ENCODE results near the gene VAV2.
A peak's percentile ranks its signal among the peaks of the same experiment; 100 is the strongest.

Gene VAV2

GRCh38 chr9:133732639-133733408, 259.3 kb downstream of the VAV2 start:
- no peak for ATAC-seq

DNA sequence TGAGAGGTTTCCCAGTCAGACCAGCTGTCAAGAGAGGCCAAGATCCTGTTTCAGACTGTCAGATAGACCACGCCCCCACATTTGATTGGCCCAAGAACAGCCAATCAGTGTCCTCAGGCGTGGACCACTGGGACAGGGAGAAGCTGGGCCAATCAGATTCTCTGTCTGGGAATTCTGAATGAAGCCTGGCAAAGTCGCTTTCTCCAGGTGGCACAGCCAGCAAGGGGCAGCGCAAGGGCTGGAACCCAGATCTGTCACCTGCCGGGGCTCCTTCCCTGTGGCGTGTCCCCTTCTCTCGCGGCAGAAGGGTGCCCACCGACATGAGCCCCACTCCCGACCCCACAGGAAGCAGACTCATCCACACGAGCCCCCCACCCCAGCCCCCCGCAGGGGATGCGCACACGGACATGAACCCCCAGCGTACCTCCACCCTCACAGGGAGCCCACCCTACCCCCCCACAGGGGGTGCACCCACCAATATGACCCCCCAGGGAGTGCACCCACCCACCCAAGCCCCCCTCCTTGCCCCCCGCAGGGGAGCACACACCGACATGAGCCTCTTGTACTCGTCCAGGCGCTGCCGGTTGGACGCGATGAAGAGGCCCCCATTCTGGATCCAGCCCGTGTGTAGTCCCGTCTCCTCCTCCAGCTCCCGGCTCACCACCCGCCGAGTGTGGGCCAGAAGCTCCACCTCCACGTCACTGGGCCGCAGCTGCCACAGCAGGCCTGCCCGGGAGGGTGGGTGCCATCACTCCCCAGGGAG, 260.1 kb downstream of the VAV2 start:
- peak; percentile 87 for ATAC-seq
- TF ChIP-seq ZNF70 (CRISPR knock-in tag; IDR thresholded peaks at IDR 0.05) (no peak), CSDC2 (CRISPR knock-in tag; IDR thresholded peaks at IDR 0.05) (no peak), ARNTL (CRISPR knock-in tag; IDR thresholded peaks at IDR 0.05; ENCODE audit: borderline replicate concordance, low read depth) (no peak), ZC3H10 (CRISPR knock-in tag; IDR thresholded peaks at IDR 0.05) (no peak), ZFP3 (CRISPR knock-in tag; IDR thresholded peaks at IDR 0.05) (no peak), ZNF8 (CRISPR knock-in tag; IDR thresholded peaks at IDR 0.05) (no peak), ZFP30 (CRISPR knock-in tag; IDR thresholded peaks at IDR 0.05) (no peak), OSR1 (CRISPR knock-in tag; IDR thresholded peaks at IDR 0.05) (no peak), RARB (CRISPR knock-in tag; IDR thresholded peaks at IDR 0.05) (no peak), PPARA (CRISPR knock-in tag; IDR thresholded peaks at IDR 0.05; ENCODE audit: borderline replicate concordance) (no peak), CSRNP3 (CRISPR knock-in tag; IDR thresholded peaks at IDR 0.05) (no peak), TOX (CRISPR knock-in tag; IDR thresholded peaks at IDR 0.05; ENCODE audit: borderline replicate concordance) (no peak), SNAI2 (CRISPR knock-in tag; IDR thresholded peaks at IDR 0.05) (no peak)

More at GRCh38 chr9:133732639-133733408, 259.3 kb downstream of the VAV2 start:
- TF ChIP-seq PPARA (CRISPR knock-in tag; IDR thresholded peaks at IDR 0.05; ENCODE audit: borderline replicate concordance) (no peak), ZNF565 (CRISPR knock-in tag; conservative IDR thresholded peaks at IDR 0.05; ENCODE audit: low read depth) (no peak), TCF4 (CRISPR knock-in tag; IDR thresholded peaks at IDR 0.05; ENCODE audit: borderline replicate concordance) (no peak), ARNTL (CRISPR knock-in tag; IDR thresholded peaks at IDR 0.05; ENCODE audit: borderline replicate concordance, low read depth) (no peak), OSR1 (CRISPR knock-in tag; IDR thresholded peaks at IDR 0.05) (no peak), CREB5 (CRISPR knock-in tag; IDR thresholded peaks at IDR 0.05; ENCODE audit: low read depth) (no peak), SNAI2 (CRISPR knock-in tag; IDR thresholded peaks at IDR 0.05) (no peak), ESRRG (CRISPR knock-in tag; IDR thresholded peaks at IDR 0.05) (no peak), GLIS3 (CRISPR knock-in tag; IDR thresholded peaks at IDR 0.05) (no peak), CSDC2 (CRISPR knock-in tag; IDR thresholded peaks at IDR 0.05) (no peak), CSRNP3 (CRISPR knock-in tag; IDR thresholded peaks at IDR 0.05) (no peak), BACH2 (CRISPR knock-in tag; IDR thresholded peaks at IDR 0.05; ENCODE audit: borderline replicate concordance) (no peak)
- TF ChIP-seq, protein P1, sequence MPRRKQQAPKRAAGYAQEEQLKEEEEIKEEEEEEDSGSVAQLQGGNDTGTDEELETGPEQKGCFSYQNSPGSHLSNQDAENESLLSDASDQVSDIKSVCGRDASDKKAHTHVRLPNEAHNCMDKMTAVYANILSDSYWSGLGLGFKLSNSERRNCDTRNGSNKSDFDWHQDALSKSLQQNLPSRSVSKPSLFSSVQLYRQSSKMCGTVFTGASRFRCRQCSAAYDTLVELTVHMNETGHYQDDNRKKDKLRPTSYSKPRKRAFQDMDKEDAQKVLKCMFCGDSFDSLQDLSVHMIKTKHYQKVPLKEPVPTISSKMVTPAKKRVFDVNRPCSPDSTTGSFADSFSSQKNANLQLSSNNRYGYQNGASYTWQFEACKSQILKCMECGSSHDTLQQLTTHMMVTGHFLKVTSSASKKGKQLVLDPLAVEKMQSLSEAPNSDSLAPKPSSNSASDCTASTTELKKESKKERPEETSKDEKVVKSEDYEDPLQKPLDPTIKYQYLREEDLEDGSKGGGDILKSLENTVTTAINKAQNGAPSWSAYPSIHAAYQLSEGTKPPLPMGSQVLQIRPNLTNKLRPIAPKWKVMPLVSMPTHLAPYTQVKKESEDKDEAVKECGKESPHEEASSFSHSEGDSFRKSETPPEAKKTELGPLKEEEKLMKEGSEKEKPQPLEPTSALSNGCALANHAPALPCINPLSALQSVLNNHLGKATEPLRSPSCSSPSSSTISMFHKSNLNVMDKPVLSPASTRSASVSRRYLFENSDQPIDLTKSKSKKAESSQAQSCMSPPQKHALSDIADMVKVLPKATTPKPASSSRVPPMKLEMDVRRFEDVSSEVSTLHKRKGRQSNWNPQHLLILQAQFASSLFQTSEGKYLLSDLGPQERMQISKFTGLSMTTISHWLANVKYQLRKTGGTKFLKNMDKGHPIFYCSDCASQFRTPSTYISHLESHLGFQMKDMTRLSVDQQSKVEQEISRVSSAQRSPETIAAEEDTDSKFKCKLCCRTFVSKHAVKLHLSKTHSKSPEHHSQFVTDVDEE (CRISPR knock-in tag; IDR thresholded peaks at IDR 0.05) = no peak

DNA sequence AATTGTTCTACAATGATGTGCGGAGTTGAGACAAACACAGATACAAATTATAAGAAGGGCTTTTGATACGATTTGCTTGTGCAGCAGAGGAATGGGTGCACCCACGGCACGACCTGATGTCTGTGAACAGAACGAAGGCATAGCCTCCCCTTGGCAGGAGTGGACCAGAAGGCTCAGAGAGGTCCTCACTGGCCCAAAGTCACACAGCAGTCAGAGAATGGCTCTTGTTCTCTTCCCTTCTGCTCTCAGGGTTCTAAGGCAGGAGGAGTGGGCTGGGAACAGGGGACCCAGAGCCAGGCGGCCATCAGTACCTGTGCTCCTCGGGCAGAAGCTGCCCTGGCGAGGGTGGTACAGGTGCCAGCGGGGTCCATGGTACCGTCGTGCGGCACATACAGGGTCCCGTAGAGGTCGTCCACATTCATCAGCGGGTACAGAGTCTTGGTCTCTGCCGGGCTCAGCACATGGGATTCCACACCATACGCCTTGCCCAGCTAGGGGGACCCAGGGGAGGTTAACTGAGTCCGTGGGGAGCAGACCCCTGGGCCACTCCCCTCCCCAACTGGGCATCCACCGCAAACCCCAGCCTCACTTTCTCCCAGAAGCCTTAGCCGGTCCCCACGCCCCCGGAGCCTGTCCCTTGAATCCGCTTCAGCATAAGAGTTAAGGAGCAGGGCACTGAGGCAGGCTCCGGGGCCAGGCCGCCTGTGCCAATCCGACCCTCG, 261.0 kb downstream of the VAV2 start:
- ATAC-seq = no peak
- TF ChIP-seq ZNF565 (CRISPR knock-in tag; conservative IDR thresholded peaks at IDR 0.05; ENCODE audit: low read depth) (no peak), ZNF70 (CRISPR knock-in tag; IDR thresholded peaks at IDR 0.05) (no peak), TOX (CRISPR knock-in tag; IDR thresholded peaks at IDR 0.05; ENCODE audit: borderline replicate concordance) (no peak), ZNF8 (CRISPR knock-in tag; IDR thresholded peaks at IDR 0.05) (no peak), CREB5 (CRISPR knock-in tag; IDR thresholded peaks at IDR 0.05; ENCODE audit: low read depth) (no peak), ESRRG (CRISPR knock-in tag; IDR thresholded peaks at IDR 0.05) (no peak)
- TF ChIP-seq, protein P2, sequence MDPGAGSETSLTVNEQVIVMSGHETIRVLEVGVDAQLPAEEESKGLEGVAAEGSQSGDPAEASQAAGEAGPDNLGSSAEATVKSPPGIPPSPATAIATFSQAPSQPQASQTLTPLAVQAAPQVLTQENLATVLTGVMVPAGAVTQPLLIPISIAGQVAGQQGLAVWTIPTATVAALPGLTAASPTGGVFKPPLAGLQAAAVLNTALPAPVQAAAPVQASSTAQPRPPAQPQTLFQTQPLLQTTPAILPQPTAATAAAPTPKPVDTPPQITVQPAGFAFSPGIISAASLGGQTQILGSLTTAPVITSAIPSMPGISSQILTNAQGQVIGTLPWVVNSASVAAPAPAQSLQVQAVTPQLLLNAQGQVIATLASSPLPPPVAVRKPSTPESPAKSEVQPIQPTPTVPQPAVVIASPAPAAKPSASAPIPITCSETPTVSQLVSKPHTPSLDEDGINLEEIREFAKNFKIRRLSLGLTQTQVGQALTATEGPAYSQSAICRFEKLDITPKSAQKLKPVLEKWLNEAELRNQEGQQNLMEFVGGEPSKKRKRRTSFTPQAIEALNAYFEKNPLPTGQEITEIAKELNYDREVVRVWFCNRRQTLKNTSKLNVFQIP (CRISPR knock-in tag; IDR thresholded peaks at IDR 0.05; ENCODE audit: borderline replicate concordance, low read depth) = no peak
- TF ChIP-seq, protein P1 (CRISPR knock-in tag; IDR thresholded peaks at IDR 0.05) = no peak
